HepG2 (cell line): ENCODE data around the gene SEC14L2.

Experiments
- HMG20B ChIP-seq: conservative IDR thresholded peaks from 2 replicates; pipeline ENCODE4 v1.6.1; 2016; ENCODE audit warnings: missing genetic modification reagents, missing compliant biosample characterization
- HOXD1 ChIP-seq: sonication (generic); formaldehyde crosslinking; IDR thresholded peaks from 2 replicates; pipeline ENCODE4 v1.5.0; 2020; ENCODE audit warnings: missing genetic modification reagents
- KDM2A ChIP-seq: sonication (generic); formaldehyde crosslinking; IDR thresholded peaks from 2 replicates; pipeline ENCODE4 v1.4.0; 2020; ENCODE audit warnings: low read depth, missing genetic modification reagents, borderline replicate concordance
- RAD21 ChIP-seq: fragments of 450-650 bp; formaldehyde crosslinking; IDR thresholded peaks from 2 replicates; pipeline ENCODE4 v1.5.0; 2020; ENCODE audit warnings: mild to moderate bottlenecking
- RARA ChIP-seq: IDR thresholded peaks from 2 replicates; pipeline ENCODE4 v1.6.1; 2016; ENCODE audit warnings: missing genetic modification reagents, missing compliant biosample characterization
- SIN3A ChIP-seq: IDR thresholded peaks from 2 replicates; pipeline ENCODE4 v1.6.1; 2011; ENCODE audit warnings: low read depth, mild to moderate bottlenecking, control low read depth, low read length, borderline replicate concordance
- SMARCE1 ChIP-seq: fragments of 450-650 bp; IDR thresholded peaks from 2 replicates; pipeline ENCODE4 v1.6.1; 2017; ENCODE audit warnings: borderline replicate concordance
- SNRNP70 ChIP-seq: fragments of 200-400 bp; formaldehyde crosslinking; IDR thresholded peaks from 2 replicates; pipeline ENCODE4 v1.6.1; 2017; ENCODE audit warnings: mild to moderate bottlenecking, low read depth, low read length, moderate library complexity
- TCF7L2 ChIP-seq: IDR thresholded peaks from 2 replicates; pipeline ENCODE4 v1.6.1; 2011; ENCODE audit warnings: mild to moderate bottlenecking, low read depth, low read length, moderate library complexity
- ZNF558 ChIP-seq: sonication (generic); formaldehyde crosslinking; IDR thresholded peaks from 2 replicates; pipeline ENCODE4 v1.9.0; 2022; ENCODE audit warnings: mild to moderate bottlenecking, missing genetic modification reagents, borderline replicate concordance
- TF ChIP-seq, protein P1 (sequence below): sonication (generic); formaldehyde crosslinking; IDR thresholded peaks from 2 replicates; pipeline ENCODE4 v1.5.0; 2020; ENCODE audit warnings: mild to moderate bottlenecking, missing genetic modification reagents, moderate library complexity

GRCh38 chr22:30413745-30414524, 17.1 kb downstream of the SEC14L2 start:
- TF ChIP-seq KDM2A (CRISPR knock-in tag) (no peak), HOXD1 (CRISPR knock-in tag) (no peak), TCF7L2 (no peak), RARA (CRISPR knock-in tag) (no peak), RAD21 (CRISPR knock-in tag) (no peak), HMG20B (CRISPR knock-in tag) (no peak), SNRNP70 (no peak), SIN3A (no peak), ZNF558 (CRISPR knock-in tag) (no peak), SMARCE1 (no peak)
- TF ChIP-seq, protein P1, sequence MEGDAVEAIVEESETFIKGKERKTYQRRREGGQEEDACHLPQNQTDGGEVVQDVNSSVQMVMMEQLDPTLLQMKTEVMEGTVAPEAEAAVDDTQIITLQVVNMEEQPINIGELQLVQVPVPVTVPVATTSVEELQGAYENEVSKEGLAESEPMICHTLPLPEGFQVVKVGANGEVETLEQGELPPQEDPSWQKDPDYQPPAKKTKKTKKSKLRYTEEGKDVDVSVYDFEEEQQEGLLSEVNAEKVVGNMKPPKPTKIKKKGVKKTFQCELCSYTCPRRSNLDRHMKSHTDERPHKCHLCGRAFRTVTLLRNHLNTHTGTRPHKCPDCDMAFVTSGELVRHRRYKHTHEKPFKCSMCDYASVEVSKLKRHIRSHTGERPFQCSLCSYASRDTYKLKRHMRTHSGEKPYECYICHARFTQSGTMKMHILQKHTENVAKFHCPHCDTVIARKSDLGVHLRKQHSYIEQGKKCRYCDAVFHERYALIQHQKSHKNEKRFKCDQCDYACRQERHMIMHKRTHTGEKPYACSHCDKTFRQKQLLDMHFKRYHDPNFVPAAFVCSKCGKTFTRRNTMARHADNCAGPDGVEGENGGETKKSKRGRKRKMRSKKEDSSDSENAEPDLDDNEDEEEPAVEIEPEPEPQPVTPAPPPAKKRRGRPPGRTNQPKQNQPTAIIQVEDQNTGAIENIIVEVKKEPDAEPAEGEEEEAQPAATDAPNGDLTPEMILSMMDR (CRISPR knock-in tag) = no peak
